Measurements from ENCODE around the gene AKAP11.

- no peak for TF ChIP-seq POLR2A (IDR thresholded peaks at IDR 0.05)
- TF ChIP-seq, protein P1, sequence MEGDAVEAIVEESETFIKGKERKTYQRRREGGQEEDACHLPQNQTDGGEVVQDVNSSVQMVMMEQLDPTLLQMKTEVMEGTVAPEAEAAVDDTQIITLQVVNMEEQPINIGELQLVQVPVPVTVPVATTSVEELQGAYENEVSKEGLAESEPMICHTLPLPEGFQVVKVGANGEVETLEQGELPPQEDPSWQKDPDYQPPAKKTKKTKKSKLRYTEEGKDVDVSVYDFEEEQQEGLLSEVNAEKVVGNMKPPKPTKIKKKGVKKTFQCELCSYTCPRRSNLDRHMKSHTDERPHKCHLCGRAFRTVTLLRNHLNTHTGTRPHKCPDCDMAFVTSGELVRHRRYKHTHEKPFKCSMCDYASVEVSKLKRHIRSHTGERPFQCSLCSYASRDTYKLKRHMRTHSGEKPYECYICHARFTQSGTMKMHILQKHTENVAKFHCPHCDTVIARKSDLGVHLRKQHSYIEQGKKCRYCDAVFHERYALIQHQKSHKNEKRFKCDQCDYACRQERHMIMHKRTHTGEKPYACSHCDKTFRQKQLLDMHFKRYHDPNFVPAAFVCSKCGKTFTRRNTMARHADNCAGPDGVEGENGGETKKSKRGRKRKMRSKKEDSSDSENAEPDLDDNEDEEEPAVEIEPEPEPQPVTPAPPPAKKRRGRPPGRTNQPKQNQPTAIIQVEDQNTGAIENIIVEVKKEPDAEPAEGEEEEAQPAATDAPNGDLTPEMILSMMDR (IDR thresholded peaks at IDR 0.05) = no peak
These were observed 66.1 kb downstream of the AKAP11 start for GRCh38 chr13:42337808-42338600.
